NCI-H146 treated with DMSO at 0.1 percent for 48 hours (cell line): ENCODE data around the gene MAGI2.
"Not testable (repeated sequence)": the region's sequence is repeated elsewhere in the genome, so short reads cannot be mapped to it uniquely, and the experiment has no call there.

ENCODE experiments used
- DNase-seq: peaks from one replicate; lab custom pipeline; 2025; ENCODE audit not compliant: unreplicated experiment; lab: John Stamatoyannopoulos, UW

MAGI2 gene

GRCh38 chr7:78967561-78967960 lies 485.9 kb downstream of the MAGI2 start:
- DNase-seq, result not testable (repeated sequence)

GRCh38 chr7:78967046-78967445 lies 486.4 kb downstream of the MAGI2 start:
- DNase-seq, result no peak

- no peak for DNase-seq
Observed at GRCh38 chr7:78959477-78959876, 494.0 kb downstream of the MAGI2 start.

- DNase-seq, result no peak
Observed at GRCh38 chr7:78955329-78955728, 498.1 kb downstream of the MAGI2 start.

GRCh38 chr7:78953726-78954363 lies 499.6 kb downstream of the MAGI2 start:
- DNase-seq, result no peak

GRCh38 chr7:78953090-78953489 lies 500.4 kb downstream of the MAGI2 start:
- no peak for DNase-seq

GRCh38 chr7:78939669-78940068 lies 513.8 kb downstream of the MAGI2 start:
- no peak for DNase-seq

GRCh38 chr7:78924581-78924980 lies 528.9 kb downstream of the MAGI2 start:
- DNase-seq, result no peak

- DNase-seq, result no peak
Observed at GRCh38 chr7:78912781-78913180, 540.7 kb downstream of the MAGI2 start.

GRCh38 chr7:78906735-78907134 lies 546.7 kb downstream of the MAGI2 start:
- DNase-seq, result no peak

- no peak for DNase-seq
Observed at GRCh38 chr7:78905436-78905835, 548.0 kb downstream of the MAGI2 start.

GRCh38 chr7:78904983-78905382 lies 548.5 kb downstream of the MAGI2 start:
- no peak for DNase-seq

- DNase-seq, result no peak
Observed at GRCh38 chr7:78901566-78901965, 551.9 kb downstream of the MAGI2 start.

GRCh38 chr7:78900806-78901205 lies 552.7 kb downstream of the MAGI2 start:
- DNase-seq, result no peak

GRCh38 chr7:78895393-78895792 lies 558.1 kb downstream of the MAGI2 start:
- DNase-seq, result no peak

- no peak for DNase-seq
Observed at GRCh38 chr7:78879206-78879605, 574.3 kb downstream of the MAGI2 start.

- DNase-seq, result no peak
Observed at GRCh38 chr7:78873117-78873516, 580.4 kb downstream of the MAGI2 start.

GRCh38 chr7:78864339-78864738 lies 589.1 kb downstream of the MAGI2 start:
- DNase-seq, result no peak

GRCh38 chr7:78863281-78863680 lies 590.2 kb downstream of the MAGI2 start:
- DNase-seq, result no peak

GRCh38 chr7:78862411-78862900 lies 591.0 kb downstream of the MAGI2 start:
- no peak for DNase-seq

- DNase-seq, result no peak
Observed at GRCh38 chr7:78852951-78853350, 600.5 kb downstream of the MAGI2 start.

- no peak for DNase-seq
Observed at GRCh38 chr7:78850093-78850740, 603.2 kb downstream of the MAGI2 start.

- no peak for DNase-seq
Observed at GRCh38 chr7:78845155-78845554, 608.3 kb downstream of the MAGI2 start.
